Neural crest cell (in vitro differentiated cells): ENCODE data around the gene CHGA. TPM values are rescaled to one million over a fixed set of nuclear protein-coding genes. Genes with fewer than 3 reads are reported as not detected.

Source experiments
- DNase-seq: peaks from one replicate; pipeline ENCODE4 v3.0.0; 2021; ENCODE audit warnings: low read depth, mixed read lengths, low spot score
- H3K27ac Mint-ChIP-seq: one replicate; pipeline ENCODE4 v1.8.0; 2021; ENCODE audit warnings: mild to moderate bottlenecking, mixed read lengths; ENCODE audit not compliant: unreplicated experiment
- H3K27me3 Mint-ChIP-seq: 2 replicates; pipeline ENCODE4 v1.8.0; 2021; ENCODE audit warnings: low read depth, mild to moderate bottlenecking, mixed read lengths
- H3K36me3 Mint-ChIP-seq: 2 replicates; pipeline ENCODE4 v1.8.0; 2021; ENCODE audit warnings: low read depth, mild to moderate bottlenecking, mixed read lengths
- H3K4me1 Mint-ChIP-seq: 2 replicates; pipeline ENCODE4 v1.8.0; 2021; ENCODE audit warnings: mixed read lengths
- H3K4me3 Mint-ChIP-seq: one replicate; pipeline ENCODE4 v1.8.0; 2021; ENCODE audit warnings: mild to moderate bottlenecking, mixed read lengths
- H3K9me3 Mint-ChIP-seq: 2 replicates; pipeline ENCODE4 v1.8.0; 2021; ENCODE audit warnings: mixed read lengths
- total RNA-seq: library from RNA; stranded (reverse); gene quantifications from 2 replicates; pipeline ENCODE4 v1.2.1, GENCODE V29; 2021
- TF ChIP-seq, protein P1 (sequence below): fragments of 200-600 bp; sonication (generic); conservative IDR thresholded peaks from 2 replicates; pipeline ENCODE4 v1.5.0; 2021; ENCODE audit warnings: antibody characterized with exemption, mild to moderate bottlenecking

CHGA gene
- total RNA-seq, 1 donor from 2014 or later = 4.3 TPM

DNA sequence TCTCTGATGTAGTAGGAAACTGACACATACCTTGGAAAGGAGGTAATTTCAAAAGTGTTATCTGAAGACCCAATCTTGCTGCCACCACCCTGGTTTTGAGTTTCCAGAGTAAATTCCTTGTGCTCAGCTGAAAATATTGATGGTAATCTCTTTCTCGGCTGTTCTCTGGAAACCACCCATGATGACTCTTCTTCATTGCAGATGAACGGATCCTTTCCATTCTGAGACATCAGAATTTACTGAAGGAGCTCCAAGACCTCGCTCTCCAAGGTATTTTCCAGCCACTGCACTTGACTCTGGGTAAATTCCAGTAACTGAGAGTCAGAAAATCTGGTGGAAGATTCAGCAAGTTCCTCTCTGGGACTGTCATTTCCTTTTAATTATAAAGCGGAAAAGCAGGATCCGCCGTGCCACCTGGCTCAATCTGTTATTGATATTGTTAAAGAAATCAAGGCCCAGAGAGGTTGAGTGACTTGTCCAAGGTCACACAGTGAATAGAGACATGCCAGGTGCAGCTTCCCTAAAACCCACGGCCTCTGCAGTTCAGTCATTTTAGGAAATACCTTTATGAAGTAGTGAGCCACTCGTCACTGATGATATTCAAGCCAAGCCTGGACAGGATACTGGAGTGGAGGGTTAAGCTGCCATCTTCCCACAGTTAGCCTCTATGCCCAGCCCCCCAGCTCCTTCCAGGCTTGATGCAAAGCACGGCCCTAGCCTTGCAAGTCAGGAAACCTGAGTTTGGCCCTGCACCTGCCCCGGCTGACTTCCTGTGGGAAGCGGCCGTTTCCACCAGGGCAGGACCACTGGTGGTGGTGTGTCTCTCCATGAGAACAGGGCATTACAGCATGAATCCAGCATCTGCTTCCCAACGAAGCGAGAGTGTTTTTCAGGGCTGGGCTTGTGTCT is 4.7 kb downstream of the CHGA start:
- TF ChIP-seq, protein P1, sequence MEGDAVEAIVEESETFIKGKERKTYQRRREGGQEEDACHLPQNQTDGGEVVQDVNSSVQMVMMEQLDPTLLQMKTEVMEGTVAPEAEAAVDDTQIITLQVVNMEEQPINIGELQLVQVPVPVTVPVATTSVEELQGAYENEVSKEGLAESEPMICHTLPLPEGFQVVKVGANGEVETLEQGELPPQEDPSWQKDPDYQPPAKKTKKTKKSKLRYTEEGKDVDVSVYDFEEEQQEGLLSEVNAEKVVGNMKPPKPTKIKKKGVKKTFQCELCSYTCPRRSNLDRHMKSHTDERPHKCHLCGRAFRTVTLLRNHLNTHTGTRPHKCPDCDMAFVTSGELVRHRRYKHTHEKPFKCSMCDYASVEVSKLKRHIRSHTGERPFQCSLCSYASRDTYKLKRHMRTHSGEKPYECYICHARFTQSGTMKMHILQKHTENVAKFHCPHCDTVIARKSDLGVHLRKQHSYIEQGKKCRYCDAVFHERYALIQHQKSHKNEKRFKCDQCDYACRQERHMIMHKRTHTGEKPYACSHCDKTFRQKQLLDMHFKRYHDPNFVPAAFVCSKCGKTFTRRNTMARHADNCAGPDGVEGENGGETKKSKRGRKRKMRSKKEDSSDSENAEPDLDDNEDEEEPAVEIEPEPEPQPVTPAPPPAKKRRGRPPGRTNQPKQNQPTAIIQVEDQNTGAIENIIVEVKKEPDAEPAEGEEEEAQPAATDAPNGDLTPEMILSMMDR = no peak
- H3K4me1 Mint-ChIP-seq = peaks cover 1% of the 10 kb centered on the region
- H3K4me3 Mint-ChIP-seq = no peak overlapping the region
- no peaks in the 10 kb centered on the region for H3K9me3 Mint-ChIP-seq
- H3K27ac Mint-ChIP-seq = no peak overlapping the region
- H3K36me3 Mint-ChIP-seq = no peaks in the 10 kb centered on the region
- DNase-seq = no peak
- H3K27me3 Mint-ChIP-seq = peaks cover 42% of the 10 kb centered on the region

DNA sequence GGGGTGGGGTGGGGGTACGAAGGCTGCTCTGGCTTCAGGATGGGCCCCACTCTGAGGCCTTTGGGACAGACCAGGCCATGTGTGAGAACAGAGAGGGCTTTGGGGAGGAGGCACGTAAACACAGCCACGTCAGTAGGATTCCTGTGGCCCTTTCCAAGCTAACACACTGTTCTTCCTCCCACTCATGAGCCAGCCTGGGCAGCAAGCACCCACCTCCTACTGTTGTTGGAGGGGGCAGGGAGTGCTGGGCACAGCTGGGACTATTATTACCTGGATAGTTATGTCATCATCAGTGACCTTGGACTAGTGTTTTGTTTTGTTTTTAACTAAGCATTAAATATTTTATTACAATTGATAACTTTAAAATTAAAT is 5.3 kb downstream of the CHGA start:
- Mint-ChIP-seq H3K36me3 (no peaks in the 10 kb centered on the region), H3K4me1 (no peaks in the 10 kb centered on the region), H3K27me3 (peaks cover 38% of the 10 kb centered on the region), H3K4me3 (no peak overlapping the region), H3K27ac (no peak overlapping the region), H3K9me3 (no peaks in the 10 kb centered on the region)
- TF ChIP-seq, protein P1 = no peak
- DNase-seq = no peak

DNA sequence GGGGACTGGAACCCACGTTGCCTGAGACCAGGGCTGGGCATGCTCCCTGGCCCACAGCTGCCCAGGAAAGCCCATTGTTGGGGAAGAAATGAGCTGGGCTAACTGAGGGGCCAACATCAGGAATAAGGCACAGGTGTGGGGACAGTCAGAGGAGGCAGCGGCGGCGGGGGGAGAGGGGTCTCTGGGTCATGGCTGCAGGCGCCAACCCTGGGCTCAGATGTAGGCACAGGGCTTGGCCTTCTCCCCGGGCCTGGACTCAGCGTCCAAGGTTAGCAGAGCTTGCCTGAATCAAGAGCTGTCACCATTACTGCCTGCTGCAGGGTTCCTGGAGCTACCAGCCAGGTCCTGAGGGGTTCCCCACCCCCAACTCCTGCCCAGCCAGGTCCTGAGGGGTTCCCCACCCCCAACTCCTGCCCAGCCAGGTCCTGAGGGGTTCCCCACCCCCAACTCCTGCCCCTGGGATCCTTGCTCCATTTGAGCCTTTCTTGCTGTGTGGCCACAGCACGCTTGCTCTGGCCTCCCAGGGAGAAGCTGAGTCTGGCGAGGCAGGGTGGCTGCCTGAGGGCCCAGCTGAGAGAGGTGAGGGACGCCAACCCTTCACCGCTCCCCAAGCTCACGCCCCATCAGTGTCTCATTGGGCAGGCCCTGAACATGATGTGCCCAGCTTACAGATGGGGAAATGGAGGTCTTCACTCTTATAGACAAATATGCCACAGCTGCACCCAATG is 6.2 kb downstream of the CHGA start:
- no peaks in the 10 kb centered on the region for H3K4me1 Mint-ChIP-seq

DNA sequence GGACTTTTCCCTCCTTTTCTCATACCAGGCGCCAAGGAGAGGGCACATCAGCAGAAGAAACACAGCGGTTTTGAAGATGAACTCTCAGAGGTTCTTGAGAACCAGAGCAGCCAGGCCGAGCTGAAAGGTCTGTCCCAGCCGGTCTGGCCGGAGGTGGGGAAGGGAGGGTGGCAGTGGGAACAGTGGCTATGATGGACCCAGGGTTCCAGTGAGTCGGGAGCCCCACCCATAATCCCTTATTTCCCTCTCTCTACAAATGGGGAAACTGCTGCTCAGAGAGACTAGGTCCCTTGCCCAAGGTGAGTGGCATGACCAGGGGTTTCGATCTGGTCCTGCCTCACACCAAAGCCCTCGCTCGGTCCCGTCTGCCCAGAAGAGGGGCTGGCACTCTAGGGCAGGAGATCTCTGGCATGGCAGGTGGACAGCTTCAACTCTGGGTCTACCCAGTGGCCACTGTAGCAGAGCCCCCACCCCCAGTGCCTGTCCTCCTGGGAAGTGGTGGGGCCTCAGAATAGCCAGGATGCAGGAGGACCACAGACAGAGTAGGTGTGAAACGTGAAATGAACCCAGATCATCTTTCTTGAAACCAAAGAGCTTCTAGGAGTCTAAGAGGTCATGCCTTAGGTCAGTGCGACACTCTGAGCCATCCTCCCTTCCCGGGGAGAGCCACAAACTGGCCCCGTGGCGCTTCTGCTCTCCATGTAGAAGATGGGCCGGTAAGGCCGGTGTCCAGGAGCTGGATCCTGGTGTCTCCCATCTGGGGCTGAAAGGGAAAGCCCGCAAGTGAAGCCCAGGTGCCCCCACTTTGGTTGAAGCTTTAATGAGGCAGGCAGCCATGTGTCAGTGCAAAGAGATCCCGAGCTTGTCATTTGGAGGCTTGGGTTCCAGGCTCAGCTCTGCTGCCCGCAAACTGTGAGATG is 7.0 kb downstream of the CHGA start:
- H3K36me3 Mint-ChIP-seq = no peaks in the 10 kb centered on the region
- H3K9me3 Mint-ChIP-seq = no peaks in the 10 kb centered on the region
- H3K4me1 Mint-ChIP-seq = no peaks in the 10 kb centered on the region
- peaks cover 21% of the 10 kb centered on the region for H3K27me3 Mint-ChIP-seq
- no peak for DNase-seq
- H3K4me3 Mint-ChIP-seq = no peak overlapping the region
- no peak overlapping the region for H3K27ac Mint-ChIP-seq
- TF ChIP-seq, protein P1 = no peak

More for the DNA sequence above, 6.2 kb downstream of the CHGA start:
- Mint-ChIP-seq H3K36me3 (no peaks in the 10 kb centered on the region), H3K9me3 (no peaks in the 10 kb centered on the region), H3K4me3 (no peak overlapping the region), H3K27ac (no peak overlapping the region), H3K27me3 (peaks cover 30% of the 10 kb centered on the region)
- TF ChIP-seq, protein P1 = no peak
- no peak for DNase-seq
